T-helper 9 cell (primary cell): Measurements from ENCODE around the gene STK31.
"Not testable (repeated sequence)": the region's sequence is repeated elsewhere in the genome, so short reads cannot be mapped to it uniquely, and the experiment has no call there.

Experiments
- DNase-seq: peaks from one replicate; pipeline ENCODE4 v3.0.0-alpha.2; 2020

The STK31 gene

GRCh38 chr7:23810099-23810498, 100.1 kb downstream of the STK31 start:
- no peak for DNase-seq

DNA sequence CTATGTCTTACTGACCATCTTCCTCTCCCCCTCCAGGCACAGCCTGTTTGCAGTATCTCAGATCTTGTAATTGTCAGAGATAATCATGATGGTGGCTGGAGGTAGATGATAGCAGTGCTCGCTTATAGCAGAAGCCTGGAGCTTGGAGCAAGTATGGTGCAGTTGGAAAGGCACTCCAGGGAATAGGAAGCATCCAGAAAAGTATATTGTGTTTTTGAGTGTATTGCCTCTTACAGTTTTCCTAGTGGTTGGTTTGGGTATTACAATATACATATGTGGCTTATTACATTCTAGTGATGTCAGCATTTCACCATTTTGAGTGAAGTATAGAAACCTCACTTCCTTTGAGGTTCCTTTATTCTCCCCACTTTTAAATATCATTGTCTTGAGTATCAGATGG, 101.5 kb downstream of the STK31 start:
- no peak for DNase-seq

GRCh38 chr7:23828125-23828524, 118.1 kb downstream of the STK31 start:
- not testable (repeated sequence) for DNase-seq

GRCh38 chr7:23832733-23833132, 122.7 kb downstream of the STK31 start:
- DNase-seq, result not testable (repeated sequence)

DNA sequence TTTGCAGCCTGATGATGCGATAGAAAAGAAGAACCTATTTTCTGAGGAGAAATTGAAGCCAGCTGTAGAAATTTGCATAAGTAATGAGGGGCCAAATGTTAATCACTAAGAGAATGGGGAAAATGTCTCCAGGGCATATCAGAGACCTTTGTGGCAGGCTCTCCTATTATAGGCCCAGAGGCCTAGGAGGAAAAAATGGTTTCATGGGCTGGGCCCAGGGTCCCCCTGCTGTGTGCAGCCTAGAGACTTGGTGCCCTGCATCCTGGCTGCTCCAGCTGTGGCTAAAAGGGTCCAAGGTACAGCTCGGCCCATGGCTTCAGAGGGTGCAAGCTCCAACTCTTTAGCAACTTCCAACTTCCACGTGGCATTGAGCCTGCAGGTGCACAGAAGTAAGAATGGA, 123.4 kb downstream of the STK31 start:
- no peak for DNase-seq

DNA sequence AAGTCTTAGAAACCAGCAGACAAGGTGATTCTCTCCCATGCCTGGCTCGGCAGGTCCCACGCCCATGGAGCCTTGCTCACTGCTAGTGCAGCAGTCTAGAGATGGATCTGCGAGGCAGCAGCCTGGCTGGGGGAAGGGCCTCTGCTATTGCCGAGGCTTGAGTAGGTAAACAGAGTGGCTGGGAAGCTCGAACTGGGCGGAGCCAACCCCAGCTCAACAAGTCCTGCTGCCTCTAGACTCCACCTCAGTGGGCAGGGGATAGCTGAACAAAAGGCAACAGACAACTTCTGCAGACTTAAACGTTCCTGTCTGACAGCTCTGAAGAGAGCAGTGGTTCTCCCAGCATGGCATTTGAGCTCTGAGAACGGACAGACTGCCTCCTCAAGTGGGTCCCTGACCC, 134.8 kb downstream of the STK31 start:
- DNase-seq, result not testable (repeated sequence)

GRCh38 chr7:23852135-23852534, 142.1 kb downstream of the STK31 start:
- no peak for DNase-seq

DNA sequence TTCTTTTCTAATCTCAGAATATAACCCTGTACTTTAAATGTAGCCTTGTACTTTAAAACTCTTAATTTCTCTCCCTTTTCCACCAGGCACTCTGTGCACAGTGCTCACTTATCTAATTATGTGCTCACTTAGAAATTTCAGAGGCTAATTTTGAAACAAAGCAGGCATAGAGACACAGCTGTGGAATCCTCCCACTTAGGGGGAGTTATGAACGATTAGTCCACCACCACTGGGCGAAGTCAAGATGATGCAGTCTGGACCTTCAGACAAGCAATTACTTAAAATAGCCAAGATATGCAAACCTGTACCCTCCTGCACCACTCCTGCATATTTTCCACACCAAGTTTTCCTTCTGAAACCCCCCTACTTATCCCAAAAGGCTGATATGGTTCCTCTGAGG, 143.0 kb downstream of the STK31 start:
- DNase-seq, result no peak

DNA sequence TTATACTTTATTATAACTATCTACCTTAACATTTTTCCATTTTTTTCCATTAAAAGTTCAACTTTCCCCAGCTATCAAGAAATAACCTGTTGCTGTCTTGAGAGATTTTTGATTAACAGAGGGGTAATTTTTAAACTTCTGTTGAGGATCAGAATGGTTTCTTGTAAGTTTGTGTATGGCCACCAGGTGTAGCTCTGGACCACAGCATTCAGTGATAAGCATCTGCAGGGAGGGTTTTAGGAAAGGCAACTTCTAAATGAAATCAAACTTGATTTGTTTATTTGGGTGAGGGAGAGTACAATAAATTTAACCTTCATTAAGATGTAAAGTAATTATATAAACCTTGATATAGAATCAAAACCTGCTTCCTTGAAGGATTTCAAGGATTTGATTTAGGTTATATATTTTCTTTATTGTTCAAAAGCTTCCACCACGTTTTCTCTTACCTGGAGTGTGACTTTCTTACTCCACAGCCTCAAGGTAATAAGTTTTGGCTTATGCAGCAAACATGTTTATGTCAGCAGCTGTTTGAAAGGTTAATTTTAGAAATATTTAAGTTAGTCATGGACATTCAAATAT, 153.3 kb downstream of the STK31 start:
- DNase-seq, result no peak

DNA sequence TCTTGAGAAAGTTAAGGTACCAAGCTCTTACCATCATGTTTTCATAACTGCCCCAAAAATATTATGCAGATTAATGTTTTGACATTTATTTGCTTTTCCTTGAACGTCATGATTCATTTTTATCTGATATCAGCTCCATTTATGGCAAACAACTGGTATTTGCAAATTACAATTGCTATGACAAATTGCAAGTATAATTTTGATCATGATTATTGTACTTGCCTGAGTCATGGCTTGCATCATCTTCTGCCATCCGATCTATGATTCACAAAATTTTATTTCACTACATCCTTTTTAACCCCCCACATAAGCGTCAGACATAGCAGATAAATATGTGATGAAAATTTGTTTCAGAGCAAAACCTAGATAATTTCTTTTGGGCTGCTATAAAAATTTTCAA, 155.0 kb downstream of the STK31 start:
- no peak for DNase-seq

GRCh38 chr7:23873306-23873705, 163.3 kb downstream of the STK31 start:
- no peak for DNase-seq

DNA sequence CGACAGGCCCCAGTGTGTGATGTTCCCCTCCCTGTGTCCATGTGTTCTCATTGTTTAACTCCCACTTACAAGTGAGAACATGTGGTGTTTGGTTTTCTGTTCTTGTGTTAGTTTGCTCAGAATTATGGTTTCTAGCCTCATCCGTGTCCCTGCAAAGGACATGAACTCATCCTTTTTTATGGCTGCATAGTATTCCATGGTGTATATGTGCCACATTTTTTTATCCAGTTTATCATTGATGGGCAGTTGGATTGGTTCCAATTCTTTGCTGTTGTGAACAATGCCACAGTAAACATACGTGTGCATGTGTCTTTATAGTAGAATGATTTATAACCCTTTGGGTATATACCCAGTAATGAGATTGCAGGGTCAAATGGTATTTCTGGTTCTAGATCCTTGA, 166.5 kb downstream of the STK31 start:
- DNase-seq, result not testable (repeated sequence)
